Measurements from ENCODE around the gene BLACAT1. TPM values are rescaled to one million over a fixed set of nuclear protein-coding genes. Genes with fewer than 3 reads are reported as not detected.

Gene BLACAT1
- total RNA-seq, 3 donors from 2014 or later, result 0.14 to 0.46 (median 0.19) TPM

GRCh38 chr1:205421798-205422197, 34.0 kb downstream of the BLACAT1 start, which contains the start of gene LEMD1:
LEMD1 (minus strand) TSS chr1:205422056; CDS start chr1:205420536, 1,520 bp downstream.
- intact Hi-C loops (cut with DNase I, micrococcal nuclease), result no loop called here
- Histone ChIP-seq H3K9me3 (no peaks in the 10 kb centered on the region), H3K4me1 (ENCODE audit: low read depth) (no peaks in the 10 kb centered on the region), H3K36me3 (ENCODE audit: low read depth) (no peaks in the 10 kb centered on the region), H3K4me3 (no peak within 1 kb of the TSS)
- DNase-seq (no peak), ATAC-seq (no peak)
- no peak for TF ChIP-seq CTCF (IDR thresholded peaks at IDR 0.05)

GRCh38 chr1:205420938-205421337, 34.9 kb downstream of the BLACAT1 start:
- intact Hi-C loops (cut with DNase I, micrococcal nuclease), result no loop called here
- ATAC-seq (no peak), DNase-seq (no peak)
- Histone ChIP-seq H3K36me3 (ENCODE audit: low read depth) (no peaks in the 10 kb centered on the region), H3K4me1 (ENCODE audit: low read depth) (no peaks in the 10 kb centered on the region), H3K9me3 (no peaks in the 10 kb centered on the region), H3K4me3 (no peak overlapping the region)
- no peak for TF ChIP-seq CTCF (IDR thresholded peaks at IDR 0.05)

- no peak overlapping the region for H3K4me3 ChIP-seq
- H3K4me1 ChIP-seq (ENCODE audit: low read depth), result no peaks in the 10 kb centered on the region
- ATAC-seq (no peak), DNase-seq (no peak)
- H3K9me3 ChIP-seq, result no peaks in the 10 kb centered on the region
- H3K36me3 ChIP-seq (ENCODE audit: low read depth), result no peaks in the 10 kb centered on the region
- intact Hi-C loops (cut with DNase I, micrococcal nuclease), result no loop called here
- no peak for TF ChIP-seq CTCF (IDR thresholded peaks at IDR 0.05)
Observed at GRCh38 chr1:205417870-205418635, 37.8 kb downstream of the BLACAT1 start.

GRCh38 chr1:205416322-205416721, 39.5 kb downstream of the BLACAT1 start:
- no peak for TF ChIP-seq CTCF (IDR thresholded peaks at IDR 0.05)
- Histone ChIP-seq H3K9me3 (no peaks in the 10 kb centered on the region), H3K4me3 (no peak overlapping the region), H3K4me1 (ENCODE audit: low read depth) (no peaks in the 10 kb centered on the region), H3K36me3 (ENCODE audit: low read depth) (no peaks in the 10 kb centered on the region)
- DNase-seq, result no peak
- intact Hi-C loops (cut with DNase I, micrococcal nuclease), result no loop called here
- no peak for ATAC-seq

GRCh38 chr1:205410581-205411298, 45.1 kb downstream of the BLACAT1 start:
- Histone ChIP-seq H3K4me1 (ENCODE audit: low read depth) (no peaks in the 10 kb centered on the region), H3K9me3 (no peaks in the 10 kb centered on the region), H3K4me3 (no peak overlapping the region), H3K36me3 (ENCODE audit: low read depth) (no peaks in the 10 kb centered on the region)
- intact Hi-C loops (cut with DNase I, micrococcal nuclease), result no loop called here
- TF ChIP-seq CTCF (IDR thresholded peaks at IDR 0.05), result no peak
- ATAC-seq (no peak), DNase-seq (no peak)
